Measurements from ENCODE around the gene IL17C.
A peak's percentile ranks its signal among the peaks of the same experiment; 100 is the strongest.
"Not testable (repeated sequence)": the region's sequence is repeated elsewhere in the genome, so short reads cannot be mapped to it uniquely, and the experiment has no call there.

Gene IL17C

DNA sequence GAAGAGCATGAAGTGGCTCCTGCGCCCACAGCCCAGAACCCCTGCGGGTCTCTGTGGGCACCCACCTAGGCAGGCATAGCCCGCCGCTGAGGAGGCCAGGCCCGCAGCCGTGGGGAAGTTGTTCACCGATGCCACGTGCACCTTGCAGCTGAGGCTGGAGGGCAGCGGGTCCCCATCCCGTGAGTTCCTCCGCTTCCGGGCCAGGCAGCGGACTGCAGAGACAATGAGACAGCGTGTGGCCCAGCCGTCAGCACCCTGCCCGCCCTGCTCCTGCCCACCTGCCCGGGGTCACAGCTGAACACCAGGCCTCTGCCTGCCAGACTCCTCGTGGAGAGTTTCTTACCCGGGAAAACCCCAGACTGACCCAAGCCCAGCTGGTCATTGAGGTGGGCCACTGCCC, 19.0 kb downstream of the IL17C start:
- H3K9ac ChIP-seq (ENCODE audit: low read length), result no peak overlapping the region
- no peaks in the 10 kb centered on the region for H3K4me1 ChIP-seq (ENCODE audit: control insufficient read depth, low read depth, low read length)
- H3K27me3 ChIP-seq (ENCODE audit: control insufficient read depth, insufficient read depth, low read length), result no peaks in the 10 kb centered on the region
- peaks cover 10% of the 10 kb centered on the region for H3K36me3 ChIP-seq (ENCODE audit: control insufficient read depth, low read depth, low read length)
- no peak overlapping the region for H3K4me3 ChIP-seq (ENCODE audit: low read length)
- H3K27ac ChIP-seq (ENCODE audit: low read length), result no peak overlapping the region
- H3K9me3 ChIP-seq (ENCODE audit: control insufficient read depth, low read depth, low read length), result no peaks in the 10 kb centered on the region

DNA sequence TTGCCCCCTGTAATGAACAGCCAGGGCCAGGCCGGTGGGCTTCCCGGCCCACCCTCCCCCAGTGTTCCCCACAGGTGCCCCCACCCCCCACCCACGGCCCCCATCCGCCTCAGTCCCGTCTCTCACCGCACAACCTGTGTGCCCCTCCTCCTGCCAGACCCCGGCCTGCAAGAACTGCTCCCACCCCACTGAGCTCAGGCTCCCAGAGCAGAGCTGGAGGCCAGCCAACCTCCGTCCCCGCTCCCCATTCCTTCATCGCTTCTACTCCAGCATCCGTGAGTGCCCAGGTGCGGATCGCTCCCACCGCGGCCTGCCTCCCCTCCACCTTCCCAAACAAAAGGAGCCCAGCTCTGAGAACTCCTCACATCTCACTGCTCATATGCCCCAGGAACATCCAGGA, 20.3 kb downstream of the IL17C start:
- no peak overlapping the region for H3K27ac ChIP-seq (ENCODE audit: low read length)
- H3K4me1 ChIP-seq (ENCODE audit: control insufficient read depth, low read depth, low read length), result no peaks in the 10 kb centered on the region
- H3K27me3 ChIP-seq (ENCODE audit: control insufficient read depth, insufficient read depth, low read length), result no peaks in the 10 kb centered on the region
- H3K4me3 ChIP-seq (ENCODE audit: low read length), result no peak overlapping the region
- H3K9me3 ChIP-seq (ENCODE audit: control insufficient read depth, low read depth, low read length), result no peaks in the 10 kb centered on the region
- H3K36me3 ChIP-seq (ENCODE audit: control insufficient read depth, low read depth, low read length), result peaks cover 10% of the 10 kb centered on the region
- no peak overlapping the region for H3K9ac ChIP-seq (ENCODE audit: low read length)

DNA sequence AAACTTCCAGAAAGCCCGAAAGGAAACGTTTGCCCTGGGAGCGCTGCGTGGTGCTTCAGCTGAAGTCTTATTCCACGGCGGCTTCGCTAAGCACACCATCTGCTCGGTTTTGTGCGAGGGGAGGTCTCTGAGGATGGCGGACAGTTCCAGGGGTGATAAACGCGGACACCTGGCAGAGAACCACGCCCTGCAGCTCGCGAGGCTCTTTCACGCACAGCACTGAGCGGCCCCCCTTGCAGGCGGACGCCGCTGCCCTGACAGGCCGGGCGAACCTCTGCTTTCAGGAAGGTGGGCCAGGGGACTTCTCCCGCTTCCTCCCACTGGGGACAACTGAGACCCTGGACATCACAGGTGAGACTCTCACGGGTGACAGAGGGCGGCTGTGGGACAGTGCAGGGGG, 20.8 kb downstream of the IL17C start:
- Histone ChIP-seq H3K27ac (ENCODE audit: low read length) (no peak overlapping the region), H3K27me3 (ENCODE audit: control insufficient read depth, insufficient read depth, low read length) (no peaks in the 10 kb centered on the region), H3K9ac (ENCODE audit: low read length) (no peak overlapping the region), H3K9me3 (ENCODE audit: control insufficient read depth, low read depth, low read length) (no peaks in the 10 kb centered on the region), H3K36me3 (ENCODE audit: control insufficient read depth, low read depth, low read length) (peaks cover 10% of the 10 kb centered on the region), H3K4me1 (ENCODE audit: control insufficient read depth, low read depth, low read length) (no peaks in the 10 kb centered on the region), H3K4me3 (ENCODE audit: low read length) (no peak overlapping the region)

DNA sequence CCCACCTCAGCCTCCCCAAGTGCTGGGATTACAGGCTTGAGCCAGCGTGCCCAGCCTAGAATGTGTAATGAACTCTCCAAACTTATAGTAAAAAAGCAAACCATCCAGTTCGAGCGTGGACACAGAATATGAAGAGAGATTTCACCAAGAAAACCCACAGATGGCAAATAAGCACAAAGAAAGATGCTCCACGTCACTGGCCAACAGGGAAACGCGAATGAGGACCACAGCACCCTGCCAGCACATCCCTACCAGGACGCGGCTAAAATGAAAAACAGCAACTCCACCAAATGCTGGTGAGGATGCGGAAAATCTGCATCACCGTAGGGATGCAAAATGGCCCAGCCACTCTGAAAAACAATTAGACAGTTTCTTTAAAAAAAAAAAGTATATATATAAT, 23.1 kb downstream of the IL17C start:
- Histone ChIP-seq H3K4me1 (ENCODE audit: control insufficient read depth, low read depth, low read length) (no peaks in the 10 kb centered on the region), H3K27ac (ENCODE audit: low read length) (no peak overlapping the region), H3K36me3 (ENCODE audit: control insufficient read depth, low read depth, low read length) (no peaks in the 10 kb centered on the region), H3K4me3 (ENCODE audit: low read length) (no peak overlapping the region), H3K27me3 (ENCODE audit: control insufficient read depth, insufficient read depth, low read length) (no peaks in the 10 kb centered on the region), H3K9ac (ENCODE audit: low read length) (no peak overlapping the region), H3K9me3 (ENCODE audit: control insufficient read depth, low read depth, low read length) (no peaks in the 10 kb centered on the region)

DNA sequence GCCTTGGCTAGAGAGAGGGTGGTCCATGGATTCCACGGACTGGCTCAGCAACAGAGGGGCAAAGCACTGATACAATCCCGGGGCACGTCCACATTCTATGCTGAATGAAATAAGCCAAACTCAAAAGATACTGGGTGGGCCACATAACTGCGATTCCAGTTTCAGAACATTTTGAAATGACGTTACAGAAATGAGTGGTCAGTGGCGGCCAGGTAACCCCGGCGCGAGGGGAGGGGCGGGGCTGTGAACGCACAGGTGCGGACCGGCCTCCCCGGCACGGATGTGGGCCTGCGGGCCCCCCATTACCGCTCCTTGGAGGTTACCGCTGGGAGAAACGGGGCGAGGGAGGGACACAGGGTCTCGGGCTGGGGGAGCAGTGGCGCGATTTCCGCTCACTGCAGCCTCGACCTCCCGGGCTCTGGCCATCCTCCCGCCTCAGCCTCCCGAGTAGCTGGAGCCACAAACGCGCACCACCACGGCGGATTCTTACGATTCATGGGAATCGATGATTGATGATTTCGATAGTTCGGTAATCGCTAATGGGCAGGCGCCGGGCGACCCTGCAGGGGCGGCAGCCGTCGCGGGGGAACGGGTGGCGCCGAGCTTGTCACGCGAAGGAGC, 24.0 kb downstream of the IL17C start:
- H3K9me3 ChIP-seq (ENCODE audit: control insufficient read depth, low read depth, low read length), result no peaks in the 10 kb centered on the region
- H3K27ac ChIP-seq (ENCODE audit: low read length), result no peak overlapping the region
- no peaks in the 10 kb centered on the region for H3K4me1 ChIP-seq (ENCODE audit: control insufficient read depth, low read depth, low read length)
- no peaks in the 10 kb centered on the region for H3K36me3 ChIP-seq (ENCODE audit: control insufficient read depth, low read depth, low read length)
- peak overlapping the region; percentile 81 for H3K4me3 ChIP-seq (ENCODE audit: low read length)
- no peaks in the 10 kb centered on the region for H3K27me3 ChIP-seq (ENCODE audit: control insufficient read depth, insufficient read depth, low read length)
- H3K9ac ChIP-seq (ENCODE audit: low read length), result peak overlapping the region; percentile 43

DNA sequence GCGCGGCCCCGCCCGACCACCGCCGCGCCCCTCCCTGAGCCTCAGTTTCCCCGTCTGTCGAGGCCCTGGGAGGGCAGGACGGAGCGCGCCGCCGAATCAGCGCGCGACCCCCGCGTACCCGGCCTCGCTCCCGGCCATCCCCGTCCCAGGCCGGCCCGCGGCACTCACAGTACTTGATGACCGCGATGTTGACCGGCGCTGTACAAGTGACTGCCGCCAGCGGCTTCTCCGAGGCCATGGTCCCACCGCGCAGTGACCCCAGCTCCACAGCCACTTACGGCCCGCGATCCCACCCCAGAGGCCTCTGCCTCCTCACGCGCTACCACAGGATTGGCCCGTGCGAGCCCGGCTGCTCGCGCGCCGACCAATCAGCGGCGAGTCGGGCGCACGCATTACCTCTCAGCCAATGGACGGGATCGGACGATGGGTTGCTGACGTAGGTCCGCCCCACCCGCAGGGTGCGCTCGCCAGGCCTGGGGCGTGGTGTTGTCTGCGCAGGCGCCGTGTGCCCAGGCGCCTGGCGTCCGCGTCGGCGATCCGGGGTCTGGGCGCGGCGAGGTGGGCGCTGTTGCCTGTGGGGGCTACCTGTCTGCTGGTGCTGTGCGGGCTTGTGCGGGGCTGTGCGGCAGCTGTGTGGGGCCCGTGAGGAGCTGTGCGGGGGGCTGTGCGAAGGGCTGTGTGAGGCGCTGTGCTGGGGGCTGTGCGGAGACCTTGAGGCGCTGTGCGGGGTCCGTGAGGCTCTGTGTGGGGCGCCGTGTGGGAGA, 24.7 kb downstream of the IL17C start, which contains the start of gene MVD:
Gene MVD, minus strand, starts transcription at position 249 of the 764 bp plus-strand sequence. Its CDS starts 11 bp downstream, at position 238.
- Histone ChIP-seq H3K4me3 (ENCODE audit: low read length) (peak within 1 kb of the TSS; percentile 81), H3K9ac (ENCODE audit: low read length) (peak within 1 kb of the TSS; percentile 70), H3K4me1 (ENCODE audit: control insufficient read depth, low read depth, low read length) (no peaks in the 10 kb centered on the region), H3K9me3 (ENCODE audit: control insufficient read depth, low read depth, low read length) (no peaks in the 10 kb centered on the region), H3K27ac (ENCODE audit: low read length) (no peak within 1 kb of the TSS), H3K36me3 (ENCODE audit: control insufficient read depth, low read depth, low read length) (no peaks in the 10 kb centered on the region), H3K27me3 (ENCODE audit: control insufficient read depth, insufficient read depth, low read length) (no peaks in the 10 kb centered on the region)

DNA sequence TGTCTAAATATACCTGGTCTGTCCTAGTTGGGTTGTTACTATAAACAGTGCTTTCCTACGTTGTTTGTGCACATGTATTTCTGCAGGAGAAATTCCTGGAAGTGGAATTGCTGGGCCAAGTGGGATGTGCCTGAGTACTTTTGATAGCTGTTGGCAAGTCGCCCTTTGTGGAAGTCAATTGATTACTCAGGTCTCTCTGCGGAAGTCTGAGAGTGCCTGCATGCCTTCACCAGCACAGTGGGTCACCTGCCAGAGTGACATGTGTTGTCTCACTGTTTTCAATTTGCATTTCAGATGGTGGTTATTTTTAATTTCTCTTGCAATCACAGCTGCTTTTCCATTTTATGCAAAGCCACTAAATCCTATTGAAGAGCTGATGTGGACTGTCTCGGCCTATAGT, 26.8 kb downstream of the IL17C start:
- H3K4me1 ChIP-seq (ENCODE audit: control insufficient read depth, low read depth, low read length), result no peaks in the 10 kb centered on the region
- no peak overlapping the region for H3K9ac ChIP-seq (ENCODE audit: low read length)
- H3K36me3 ChIP-seq (ENCODE audit: control insufficient read depth, low read depth, low read length), result no peaks in the 10 kb centered on the region
- H3K4me3 ChIP-seq (ENCODE audit: low read length), result no peak overlapping the region
- no peak overlapping the region for H3K27ac ChIP-seq (ENCODE audit: low read length)
- no peaks in the 10 kb centered on the region for H3K9me3 ChIP-seq (ENCODE audit: control insufficient read depth, low read depth, low read length)
- no peaks in the 10 kb centered on the region for H3K27me3 ChIP-seq (ENCODE audit: control insufficient read depth, insufficient read depth, low read length)

DNA sequence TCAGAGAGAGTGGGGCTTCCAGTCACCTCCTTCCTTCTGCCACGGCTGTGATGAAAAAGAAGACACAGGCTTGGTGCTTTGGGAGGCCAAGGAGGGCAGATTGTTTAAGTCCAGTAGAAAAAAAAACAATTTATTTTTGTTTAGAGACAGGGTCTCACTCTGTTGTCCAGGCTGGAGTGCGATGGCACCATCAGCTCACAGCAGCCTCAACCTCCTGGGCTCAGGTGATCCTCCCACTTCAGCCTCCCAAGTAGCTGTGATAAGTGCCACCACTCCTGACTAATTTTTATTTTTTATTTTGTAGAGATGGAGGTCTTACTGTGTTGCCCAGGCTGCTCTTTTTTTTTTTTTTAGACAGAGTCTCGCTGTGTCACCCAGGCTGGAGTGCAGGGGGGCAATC, 27.2 kb downstream of the IL17C start:
- H3K36me3 ChIP-seq (ENCODE audit: control insufficient read depth, low read depth, low read length), result no peaks in the 10 kb centered on the region
- no peak overlapping the region for H3K27ac ChIP-seq (ENCODE audit: low read length)
- no peak overlapping the region for H3K9ac ChIP-seq (ENCODE audit: low read length)
- H3K27me3 ChIP-seq (ENCODE audit: control insufficient read depth, insufficient read depth, low read length), result no peaks in the 10 kb centered on the region
- no peaks in the 10 kb centered on the region for H3K4me1 ChIP-seq (ENCODE audit: control insufficient read depth, low read depth, low read length)
- no peak overlapping the region for H3K4me3 ChIP-seq (ENCODE audit: low read length)
- H3K9me3 ChIP-seq (ENCODE audit: control insufficient read depth, low read depth, low read length), result no peaks in the 10 kb centered on the region

DNA sequence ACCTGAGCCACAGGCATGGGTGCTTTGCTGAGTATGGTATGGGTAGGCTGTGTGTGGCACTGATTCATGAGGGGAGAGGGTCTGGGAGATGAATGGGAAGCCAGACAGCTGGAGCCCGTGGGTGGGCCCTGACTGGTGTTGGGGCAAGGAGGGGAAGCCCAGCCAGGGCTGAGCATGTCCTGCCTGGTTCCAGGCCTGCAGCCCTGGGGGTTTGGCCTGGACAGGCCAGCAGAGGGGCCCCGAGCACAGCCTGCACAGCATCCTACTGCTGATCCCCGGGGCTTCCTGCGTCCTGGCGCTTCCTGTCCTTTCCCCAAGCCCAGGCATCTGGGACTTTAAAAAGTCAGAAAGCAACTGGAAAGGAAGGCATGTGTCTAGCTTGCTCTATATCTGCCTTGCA, 29.1 kb downstream of the IL17C start:
- Histone ChIP-seq H3K36me3 (ENCODE audit: control insufficient read depth, low read depth, low read length) (no peaks in the 10 kb centered on the region), H3K9ac (ENCODE audit: low read length) (no peak overlapping the region), H3K27me3 (ENCODE audit: control insufficient read depth, insufficient read depth, low read length) (no peaks in the 10 kb centered on the region), H3K9me3 (ENCODE audit: control insufficient read depth, low read depth, low read length) (no peaks in the 10 kb centered on the region), H3K4me1 (ENCODE audit: control insufficient read depth, low read depth, low read length) (no peaks in the 10 kb centered on the region), H3K4me3 (ENCODE audit: low read length) (no peak overlapping the region), H3K27ac (ENCODE audit: low read length) (no peak overlapping the region)

DNA sequence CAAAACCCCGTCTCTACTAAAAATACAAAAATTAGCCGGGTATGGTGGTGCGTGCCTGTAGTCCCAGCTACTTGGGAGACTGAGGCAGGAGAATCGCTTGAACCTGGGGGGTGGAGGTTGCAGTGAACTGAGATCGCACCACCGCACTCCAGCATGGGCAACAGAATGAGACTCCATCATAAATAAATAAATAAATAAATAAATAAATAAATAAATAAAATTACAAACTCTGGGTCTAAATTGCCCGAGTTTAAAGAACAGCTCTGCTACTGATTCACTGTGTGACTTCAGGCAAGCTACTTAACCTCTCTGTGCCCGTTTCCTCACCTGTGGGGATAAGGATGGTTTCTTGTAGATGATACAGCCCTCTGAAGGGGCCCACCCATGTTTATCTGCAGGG, 31.1 kb downstream of the IL17C start:
- not testable (repeated sequence) for H3K27me3 ChIP-seq (ENCODE audit: control insufficient read depth, insufficient read depth, low read length); H3K9me3 ChIP-seq (ENCODE audit: control insufficient read depth, low read depth, low read length); H3K9ac ChIP-seq (ENCODE audit: low read length); H3K4me3 ChIP-seq (ENCODE audit: low read length); H3K4me1 ChIP-seq (ENCODE audit: control insufficient read depth, low read depth, low read length); H3K36me3 ChIP-seq (ENCODE audit: control insufficient read depth, low read depth, low read length); H3K27ac ChIP-seq (ENCODE audit: low read length)

DNA sequence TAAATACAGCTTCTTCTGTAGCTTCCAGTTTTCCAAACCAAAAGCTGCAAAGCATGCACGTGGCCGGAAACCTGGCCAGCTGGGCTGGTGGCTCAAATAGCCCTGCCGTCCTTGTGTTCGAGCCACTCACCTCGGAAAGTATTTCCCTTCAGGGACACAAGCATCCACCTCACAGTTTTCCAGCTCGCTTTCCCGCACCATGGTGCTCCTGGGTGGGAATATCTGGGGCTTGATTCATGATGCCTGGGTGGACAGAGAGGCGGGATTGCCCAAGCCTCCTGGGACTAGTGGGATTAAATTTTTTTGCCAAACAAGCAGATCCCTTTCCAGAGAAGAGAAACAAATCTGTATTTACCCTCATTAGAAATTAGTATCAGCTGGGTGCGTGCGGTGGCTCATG, 31.6 kb downstream of the IL17C start:
- H3K36me3 ChIP-seq (ENCODE audit: control insufficient read depth, low read depth, low read length), result no peaks in the 10 kb centered on the region
- H3K27me3 ChIP-seq (ENCODE audit: control insufficient read depth, insufficient read depth, low read length), result no peaks in the 10 kb centered on the region
- no peaks in the 10 kb centered on the region for H3K4me1 ChIP-seq (ENCODE audit: control insufficient read depth, low read depth, low read length)
- no peaks in the 10 kb centered on the region for H3K9me3 ChIP-seq (ENCODE audit: control insufficient read depth, low read depth, low read length)
- no peak overlapping the region for H3K9ac ChIP-seq (ENCODE audit: low read length)
- no peak overlapping the region for H3K27ac ChIP-seq (ENCODE audit: low read length)
- no peak overlapping the region for H3K4me3 ChIP-seq (ENCODE audit: low read length)

DNA sequence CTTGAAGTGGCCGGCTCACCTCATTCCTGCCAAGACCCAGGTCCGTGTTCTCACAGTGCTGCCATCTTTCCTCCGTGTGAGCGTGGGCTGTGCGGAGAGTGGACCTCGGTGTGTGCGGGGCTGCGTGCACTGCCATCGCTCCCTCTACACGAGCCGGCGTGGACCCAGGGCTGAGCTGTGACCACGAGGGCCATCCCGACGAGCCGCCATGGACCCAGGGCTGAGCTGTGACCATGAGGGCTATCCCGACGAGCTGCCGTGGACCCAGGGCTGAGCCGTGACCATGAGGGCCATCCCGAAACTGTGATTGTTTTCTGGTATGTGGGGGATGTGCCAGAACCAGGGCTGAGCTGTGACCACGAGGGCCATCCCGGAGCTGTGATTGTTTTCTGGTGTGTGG, 33.4 kb downstream of the IL17C start:
- no peak overlapping the region for H3K27ac ChIP-seq (ENCODE audit: low read length)
- no peak overlapping the region for H3K4me3 ChIP-seq (ENCODE audit: low read length)
- no peak overlapping the region for H3K9ac ChIP-seq (ENCODE audit: low read length)
- no peaks in the 10 kb centered on the region for H3K27me3 ChIP-seq (ENCODE audit: control insufficient read depth, insufficient read depth, low read length)
- H3K4me1 ChIP-seq (ENCODE audit: control insufficient read depth, low read depth, low read length), result no peaks in the 10 kb centered on the region
- H3K36me3 ChIP-seq (ENCODE audit: control insufficient read depth, low read depth, low read length), result no peaks in the 10 kb centered on the region
- H3K9me3 ChIP-seq (ENCODE audit: control insufficient read depth, low read depth, low read length), result no peaks in the 10 kb centered on the region

Measured in iPS-18a (cell line).